PC-3 (cell line): Measurements from ENCODE around the gene EPB41.

ENCODE experiments used
- CTCF ChIP-seq: fragments of 300-600 bp; sonication (generic); conservative IDR thresholded peaks from 2 replicates; pipeline ENCODE4 v1.5.1; 2017; ENCODE audit warnings: antibody characterized with exemption, low read depth, mild to moderate bottlenecking, low read length
- EZH2 ChIP-seq: fragments of 300-600 bp; sonication (generic); IDR thresholded peaks from one replicate; pipeline ENCODE4 v1.6.1; 2017; ENCODE audit warnings: antibody characterized with exemption, mild to moderate bottlenecking, low read length; ENCODE audit not compliant: unreplicated experiment
- EZH2phosphoT487 ChIP-seq: fragments of 300-600 bp; sonication (generic); IDR thresholded peaks from 2 replicates; pipeline ENCODE4 v1.6.1; 2018; ENCODE audit warnings: mild to moderate bottlenecking, antibody characterized with exemption, low read length, borderline replicate concordance

GRCh38 chr1:29082519-29082918 is 168.2 kb downstream of the EPB41 start:
- TF ChIP-seq CTCF (no peak), EZH2 (no peak), EZH2phosphoT487 (no peak)
